Neural progenitor cell (in vitro differentiated cells): Measurements from ENCODE around the gene PCED1A.

ENCODE experiments used
- CTCF ChIP-seq: fragments of 200-600 bp; sonication (generic); IDR thresholded peaks from 2 replicates; pipeline ENCODE4 v1.5.1; 2017; ENCODE audit warnings: antibody characterized with exemption, mild to moderate bottlenecking
- EZH2 ChIP-seq: fragments of 200-600 bp; sonication (generic); IDR thresholded peaks from 2 replicates; pipeline ENCODE4 v1.6.1; 2017; ENCODE audit warnings: antibody characterized with exemption, mild to moderate bottlenecking, moderate library complexity
- EZH2phosphoT487 ChIP-seq: fragments of 200-600 bp; sonication (generic); IDR thresholded peaks from 2 replicates; pipeline ENCODE4 v1.6.1; 2017; ENCODE audit warnings: antibody characterized with exemption

DNA sequence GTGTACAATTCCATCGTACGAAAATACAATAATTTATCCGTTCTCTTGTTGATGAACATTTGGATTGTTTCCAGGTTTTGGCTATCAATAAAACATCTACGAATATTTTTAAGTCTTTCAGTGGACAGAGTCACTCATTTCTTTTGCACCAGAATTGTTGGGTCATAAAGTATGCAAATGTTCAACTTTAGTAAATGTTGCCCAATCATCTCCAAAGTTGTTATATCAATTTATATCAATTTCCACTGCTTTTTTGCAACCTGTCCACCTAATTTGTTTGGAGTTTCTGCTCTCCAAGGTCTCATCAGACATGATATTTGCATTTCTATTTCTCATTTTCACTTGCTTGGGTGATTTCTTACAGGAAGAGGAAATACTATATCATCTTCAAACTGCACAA lies 13.8 kb downstream of the PCED1A start:
- TF ChIP-seq CTCF (no peak), EZH2phosphoT487 (no peak), EZH2 (no peak)
